Measurements from ENCODE around the gene XRN2. TPM values are rescaled to one million over a fixed set of nuclear protein-coding genes. Genes with fewer than 3 reads are reported as not detected.

The XRN2 gene
- total and polyA plus RNA-seq, 4 donors, result 20.9 to 40.3 (median 25.2) TPM

- H3K36me3 ChIP-seq (ENCODE audit: control insufficient read depth in 4 of 4, insufficient read depth in 3 of 4, low read depth in 1 of 4, low read length in 3 of 4), result peaks cover 3 to 43% (median 29%) of the 10 kb centered on the region in 4 donors
- DNase-seq (ENCODE audit: low spot score), result no peak
- H3K27ac ChIP-seq (ENCODE audit: low read depth in 1 of 2, low read length in 2 of 2), result no peak overlapping the region
- H3K9me3 ChIP-seq (ENCODE audit: control insufficient read depth in 4 of 4, low read length in 3 of 4), result no peaks in the 10 kb centered on the region
- no peaks in the 10 kb centered on the region for H3K27me3 ChIP-seq (ENCODE audit: control insufficient read depth in 4 of 4, insufficient read depth in 4 of 4, low read length in 3 of 4)
- no peak overlapping the region for H3K4me3 ChIP-seq (ENCODE audit: low read depth in 1 of 3, low read length in 3 of 3)
- TF ChIP-seq RAD21 (IDR thresholded peaks at IDR 0.05), result no peak
- TF ChIP-seq HNF4G (IDR thresholded peaks at IDR 0.05), result no peak
- no peak for TF ChIP-seq ZBTB33 (IDR thresholded peaks at IDR 0.05)
- no peak for TF ChIP-seq ATF3 (IDR thresholded peaks at IDR 0.05)
- TF ChIP-seq HNF4A (conservative IDR thresholded peaks at IDR 0.05), result no peak
- no peak for TF ChIP-seq MAX (IDR thresholded peaks at IDR 0.05)
- no peak for TF ChIP-seq GABPA (IDR thresholded peaks at IDR 0.05 in 1 of 2, conservative IDR thresholded peaks at IDR 0.05 in 1 of 2)
- no peak for TF ChIP-seq REST (IDR thresholded peaks at IDR 0.05)
- TF ChIP-seq FOXA2 (IDR thresholded peaks at IDR 0.05), result no peak
- no peak for TF ChIP-seq JUND (IDR thresholded peaks at IDR 0.05)
- TF ChIP-seq RXRA (IDR thresholded peaks at IDR 0.05), result no peak
- no peak for TF ChIP-seq FOXA1 (IDR thresholded peaks at IDR 0.05)
- no peak for TF ChIP-seq TAF1 (conservative IDR thresholded peaks at IDR 0.05)
- TF ChIP-seq NR2F2 (IDR thresholded peaks at IDR 0.05), result no peak
- TF ChIP-seq, protein P1, sequence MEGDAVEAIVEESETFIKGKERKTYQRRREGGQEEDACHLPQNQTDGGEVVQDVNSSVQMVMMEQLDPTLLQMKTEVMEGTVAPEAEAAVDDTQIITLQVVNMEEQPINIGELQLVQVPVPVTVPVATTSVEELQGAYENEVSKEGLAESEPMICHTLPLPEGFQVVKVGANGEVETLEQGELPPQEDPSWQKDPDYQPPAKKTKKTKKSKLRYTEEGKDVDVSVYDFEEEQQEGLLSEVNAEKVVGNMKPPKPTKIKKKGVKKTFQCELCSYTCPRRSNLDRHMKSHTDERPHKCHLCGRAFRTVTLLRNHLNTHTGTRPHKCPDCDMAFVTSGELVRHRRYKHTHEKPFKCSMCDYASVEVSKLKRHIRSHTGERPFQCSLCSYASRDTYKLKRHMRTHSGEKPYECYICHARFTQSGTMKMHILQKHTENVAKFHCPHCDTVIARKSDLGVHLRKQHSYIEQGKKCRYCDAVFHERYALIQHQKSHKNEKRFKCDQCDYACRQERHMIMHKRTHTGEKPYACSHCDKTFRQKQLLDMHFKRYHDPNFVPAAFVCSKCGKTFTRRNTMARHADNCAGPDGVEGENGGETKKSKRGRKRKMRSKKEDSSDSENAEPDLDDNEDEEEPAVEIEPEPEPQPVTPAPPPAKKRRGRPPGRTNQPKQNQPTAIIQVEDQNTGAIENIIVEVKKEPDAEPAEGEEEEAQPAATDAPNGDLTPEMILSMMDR (IDR thresholded peaks at IDR 0.05; ENCODE audit: low read depth, low read length, missing input control), result no peak
- no peak for TF ChIP-seq SP1 (IDR thresholded peaks at IDR 0.05)
- TF ChIP-seq YY1 (IDR thresholded peaks at IDR 0.05), result no peak
- no peak for TF ChIP-seq EGR1 (IDR thresholded peaks at IDR 0.05; ENCODE audit: low read depth in 2 of 2)
- H3K9ac ChIP-seq (ENCODE audit: low read depth in 1 of 2, low read length in 2 of 2), result no peak overlapping the region
- no peaks in the 10 kb centered on the region for H3K4me1 ChIP-seq (ENCODE audit: control insufficient read depth in 4 of 4, insufficient read depth in 4 of 4, low read length in 3 of 4)
- WGBS, result 96% methylated on average over 1 of the region's 1 CpG
Observed at GRCh38 chr20:21353236-21353635, 50.1 kb downstream of the XRN2 start.

Measured in liver (tissue), 9 donors.